H1 (cell line): ENCODE results near the gene TLR10. TPM values are rescaled to one million over a fixed set of nuclear protein-coding genes. Genes with fewer than 3 reads are reported as not detected.

Source experiments
- CTCF ChIA-PET: fragments of 300-600 bp; sonication (Branson Sonifier 250); formaldehyde crosslinking; loops from one replicate; lab custom pipeline; 2021; ENCODE audit not compliant: partially characterized antibody; lab: Charles Lee
- POLR2A ChIA-PET: fragments of 300-600 bp; sonication (Branson Sonifier 250); formaldehyde crosslinking; loops from one replicate; lab custom pipeline; 2021; ENCODE audit warnings: inconsistent platforms; ENCODE audit not compliant: partially characterized antibody; lab: Charles Lee
- DNase-seq, 2 experiments: peaks; one replicate each; pipeline versions ENCODE4 v3.0.0 to v3.0.0-alpha.2; 2010 to 2022; ENCODE audit warnings: low spot score in 2 of 2, low read depth in 1 of 2, mixed read lengths in 1 of 2
- FAIRE-seq: peaks from 2 replicates; lab custom pipeline; 2011; peaks lifted over from hg19 to GRCh38; lab: Jason Lieb, UNC
- H2AFZ ChIP-seq: 2 replicates; pipeline ENCODE4 v1.8.1; 2012; ENCODE audit warnings: low read length, inconsistent platforms
- H2AK5ac ChIP-seq: 2 replicates; pipeline ENCODE4 v1.6.1; 2013; ENCODE audit warnings: low read depth, low read length
- H2BK120ac ChIP-seq: replicated peaks from 2 replicates; pipeline ENCODE3; 2013; ENCODE audit warnings: low read depth, low read length, inconsistent platforms
- H2BK12ac ChIP-seq: 2 replicates; pipeline ENCODE4 v1.6.1; 2013; ENCODE audit warnings: low read depth, low read length
- H2BK15ac ChIP-seq: 2 replicates; pipeline ENCODE4 v1.6.1; 2013; ENCODE audit warnings: low read length
- H2BK20ac ChIP-seq: 2 replicates; pipeline ENCODE4 v1.6.1; 2013; ENCODE audit warnings: low read length
- H2BK5ac ChIP-seq: 2 replicates; pipeline ENCODE4 v1.6.1; 2013; ENCODE audit warnings: low read depth, low read length
- H3K14ac ChIP-seq: 2 replicates; pipeline ENCODE4 v1.6.1; 2013; ENCODE audit warnings: inconsistent platforms; ENCODE audit not compliant: insufficient read length
- H3K18ac ChIP-seq: 2 replicates; pipeline ENCODE4 v1.6.1; 2013; ENCODE audit warnings: low read length; ENCODE audit errors: extremely low read depth
- H3K23ac ChIP-seq: 2 replicates; pipeline ENCODE4 v1.6.1; 2013; ENCODE audit warnings: inconsistent platforms; ENCODE audit not compliant: insufficient read length
- H3K23me2 ChIP-seq: 2 replicates; pipeline ENCODE4 v1.6.1; 2013; ENCODE audit warnings: low read depth, low read length
- H3K27ac ChIP-seq: 2 replicates; pipeline ENCODE4 v1.6.1; 2011; ENCODE audit warnings: low read depth, low read length, inconsistent platforms
- H3K27me3 ChIP-seq, 4 experiments: replicated peaks in 1 of 4; 1 replicate in 1 of 4; 2 replicates in 3 of 4; pipeline versions ENCODE4 v1.6.1 to v1.8.1; 2011 to 2013; ENCODE audit warnings: low read length in 3 of 4, mild to moderate bottlenecking in 3 of 4, inconsistent platforms in 2 of 4, mixed read lengths in 2 of 4, moderate library complexity in 1 of 4; ENCODE audit not compliant: control insufficient read depth in 3 of 4, insufficient read depth in 3 of 4; ENCODE audit errors: extremely low read depth in 1 of 4
- H3K36me3 ChIP-seq, 4 experiments: 2 replicates each; pipeline versions ENCODE4 v1.6.1 to v1.8.1; 2011 to 2013; ENCODE audit warnings: mild to moderate bottlenecking in 4 of 4, low read length in 3 of 4, moderate library complexity in 2 of 4, control low read depth in 1 of 4, inconsistent platforms in 1 of 4; ENCODE audit not compliant: insufficient read depth in 4 of 4, control insufficient read depth in 2 of 4
- H3K4ac ChIP-seq: replicated peaks from 2 replicates; pipeline ENCODE3; 2013; ENCODE audit warnings: low read length, low read depth, mixed read lengths, inconsistent platforms; ENCODE audit not compliant: insufficient read length
- H3K4me1 ChIP-seq, 4 experiments: replicated peaks in 1 of 4; 1 replicate in 1 of 4; 2 replicates in 3 of 4; pipeline versions ENCODE4 v1.6.1 to v1.8.1; 2011 to 2013; ENCODE audit warnings: low read length in 3 of 4, inconsistent platforms in 2 of 4, mixed read lengths in 1 of 4; ENCODE audit not compliant: insufficient read depth in 4 of 4, control insufficient read depth in 3 of 4
- H3K4me2 ChIP-seq, 2 experiments: 2 replicates each; pipeline versions ENCODE4 v1.6.1 to v1.8.1; 2011 to 2013; ENCODE audit warnings: low read depth in 2 of 2, low read length in 2 of 2, control low read depth in 1 of 2, inconsistent platforms in 1 of 2, mild to moderate bottlenecking in 1 of 2; ENCODE audit not compliant: insufficient read depth in 1 of 2
- H3K4me3 ChIP-seq, 4 experiments: fragments of 200-600, 300-600 bp in 1 of 4; sonication (generic), shearing (Covaris generic), sonication (Bioruptor Twin) in 1 of 4; 2 replicates each; pipeline versions ENCODE4 v1.5.1 to v1.8.1; 2011 to 2016; ENCODE audit warnings: low read length in 4 of 4, low read depth in 3 of 4, control low read depth in 2 of 4, inconsistent platforms in 2 of 4, mild to moderate bottlenecking in 2 of 4, mixed read lengths in 1 of 4, moderate library complexity in 1 of 4; ENCODE audit not compliant: insufficient read depth in 2 of 4; ENCODE audit errors: extremely low read depth in 1 of 4
- H3K56ac ChIP-seq: replicated peaks from 2 replicates; pipeline ENCODE3; 2013; ENCODE audit warnings: low read depth, mild to moderate bottlenecking, mixed read lengths, low read length, inconsistent platforms; ENCODE audit not compliant: insufficient read length
- H3K79me1 ChIP-seq: 2 replicates; pipeline ENCODE4 v1.6.1; 2013; ENCODE audit warnings: low read depth, low read length, control low read depth
- H3K79me2 ChIP-seq, 2 experiments: 2 replicates each; pipeline versions ENCODE4 v1.6.1 to v1.8.1; 2012 to 2013; ENCODE audit warnings: low read length in 2 of 2, mild to moderate bottlenecking in 2 of 2, inconsistent platforms in 1 of 2; ENCODE audit not compliant: insufficient read depth in 2 of 2, control insufficient read depth in 1 of 2
- H3K9ac ChIP-seq, 4 experiments: replicated peaks in 1 of 4; 1 replicate in 1 of 4; 2 replicates in 3 of 4; pipeline versions ENCODE4 v1.6.1 to v1.8.1; 2011 to 2013; ENCODE audit warnings: low read depth in 3 of 4, low read length in 3 of 4, control low read depth in 2 of 4, mild to moderate bottlenecking in 2 of 4, moderate library complexity in 2 of 4, inconsistent platforms in 1 of 4; ENCODE audit errors: extremely low read depth in 1 of 4
- H3K9me3 ChIP-seq, 2 experiments: 2 replicates each; pipeline versions ENCODE4 v1.6.1 to v1.8.1; 2012 to 2013; ENCODE audit warnings: mild to moderate bottlenecking in 2 of 2, moderate library complexity in 2 of 2, control low read depth in 1 of 2, inconsistent platforms in 1 of 2, low read depth in 1 of 2, low read length in 1 of 2, mixed read lengths in 1 of 2; ENCODE audit not compliant: insufficient read depth in 2 of 2
- H4K20me1 ChIP-seq, 2 experiments: replicated peaks in 1 of 2; 2 replicates each; pipeline versions ENCODE3 to v1.8.1; 2011 to 2013; ENCODE audit warnings: inconsistent platforms in 2 of 2, low read length in 2 of 2, mild to moderate bottlenecking in 1 of 2; ENCODE audit not compliant: insufficient read depth in 2 of 2, control insufficient read depth in 1 of 2
- H4K5ac ChIP-seq: 2 replicates; pipeline ENCODE4 v1.6.1; 2013; ENCODE audit warnings: low read length, low read depth, mixed read lengths, inconsistent platforms; ENCODE audit not compliant: insufficient read length
- H4K8ac ChIP-seq: 2 replicates; pipeline ENCODE4 v1.8.0; 2013; ENCODE audit warnings: mild to moderate bottlenecking, moderate library complexity, low read length, inconsistent platforms; ENCODE audit not compliant: insufficient read depth; ENCODE audit errors: extremely low read depth
- H4K91ac ChIP-seq: replicated peaks from 2 replicates; pipeline ENCODE3; 2013; ENCODE audit warnings: low read length, mixed read lengths, inconsistent platforms; ENCODE audit not compliant: insufficient read length
- CTBP2 ChIP-seq: IDR thresholded peaks from 2 replicates; pipeline ENCODE4 v1.7.0; 2011; ENCODE audit warnings: borderline replicate concordance, mild to moderate bottlenecking, moderate library complexity, mixed read lengths, low read length; ENCODE audit not compliant: insufficient read depth, insufficient read length
- RAD21 ChIP-seq, 2 experiments: IDR thresholded peaks in 1 of 2; conservative IDR thresholded peaks in 1 of 2; 2 replicates each; pipeline ENCODE4 v1.6.1; 2011; ENCODE audit warnings: low read depth in 2 of 2, low read length in 2 of 2, improper control_type of control experiment in 1 of 2, inconsistent platforms in 1 of 2, mild to moderate bottlenecking in 1 of 2, moderate library complexity in 1 of 2
- SIX5 ChIP-seq: IDR thresholded peaks from 2 replicates; pipeline ENCODE4 v1.6.1; 2011; ENCODE audit warnings: mild to moderate bottlenecking, low read depth, low read length
- TCF12 ChIP-seq: IDR thresholded peaks from 2 replicates; pipeline ENCODE4 v1.6.1; 2011; ENCODE audit warnings: low read depth, mild to moderate bottlenecking, low read length
- WGBS, 2 experiments: shearing (Covaris generic) in 1 of 2; methylation state at CpG; one replicate each; pipeline versions ENCODE4 v1.1.6 to v1.1.7; 2013 to 2015; ENCODE audit warnings: low lambda C conversion rate in 2 of 2, mixed read lengths in 2 of 2, inconsistent platforms in 1 of 2, low coverage in 1 of 2, missing lambda C conversion rate in 1 of 2; ENCODE audit not compliant: insufficient replicate concordance in 2 of 2, insufficient coverage in 1 of 2, insufficient read length in 1 of 2; ENCODE audit errors: extremely low coverage in 1 of 2, missing lambda C conversion rate in 1 of 2; 5-methylcytosine and 5-hydroxymethylcytosine counted together
- polyA plus RNA-seq, 7 experiments: library from polyadenylated mRNA; depleted of rRNA in 3 of 7; stranded (reverse) in 5 of 7; unstranded in 2 of 7; fragments of >200 nt in 5 of 7; fragments of 200-250 nt in 2 of 7; gene quantifications; 1 replicate in 5 of 7; 2 replicates in 1 of 7; 4 replicates in 1 of 7; pipeline versions ENCODE4 v1.2.1 to v1.2.3, GENCODE V29; 2011 to 2013; ENCODE audit warnings: missing spikeins in 2 of 7, mixed read lengths in 2 of 7
- total RNA-seq: library from RNA; stranded (reverse); fragmentation: NEBNext Ultra II Directional; extraction: Animal tissue kit (Norgen Biotek cat#: 25700); gene quantifications from 2 replicates; pipeline ENCODE4 v1.2.1, GENCODE V29; 2021
- TF ChIP-seq, protein P1 (sequence below), 3 experiments: IDR thresholded peaks; 1 replicate in 2 of 3; 2 replicates in 1 of 3; pipeline versions ENCODE4 v1.5.1 to v1.6.1; 2011; ENCODE audit warnings: low read length in 3 of 3, mild to moderate bottlenecking in 3 of 3, inconsistent platforms in 2 of 3, low read depth in 1 of 3, moderate library complexity in 1 of 3; ENCODE audit not compliant: insufficient read depth in 1 of 3; ENCODE audit errors: control extremely low read depth in 1 of 3

The TLR10 gene
- total and polyA plus RNA-seq, 2 of the 8 experiments (the other 6 are each of a cell fraction or from before 2014, with no cell fraction given), result not detected

DNA sequence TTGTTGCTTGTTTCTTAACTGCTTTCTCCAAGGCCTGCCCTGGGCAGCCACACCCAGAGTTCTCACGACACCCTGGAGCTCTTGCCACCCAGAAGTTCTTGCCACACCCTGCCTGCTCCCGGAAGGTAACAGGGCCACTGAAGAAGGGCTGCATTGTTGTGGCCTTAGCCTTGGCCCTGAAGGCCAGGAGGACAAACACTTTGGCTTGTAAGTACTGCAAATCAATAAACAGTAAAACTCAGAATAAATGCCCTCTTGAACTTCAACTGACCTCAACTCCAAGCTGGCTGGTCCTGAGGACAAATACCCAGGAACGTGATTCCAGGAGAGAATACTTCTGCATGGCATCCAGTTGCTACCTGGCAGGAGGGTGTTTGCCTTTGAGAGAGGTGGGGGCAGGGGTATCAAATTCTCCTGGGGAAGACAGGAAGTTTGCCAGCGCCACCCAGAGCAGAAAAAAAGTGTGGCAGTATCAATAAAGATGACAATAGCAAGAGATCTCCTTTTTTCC, 54.1 kb downstream of the TLR10 start:
- H3K79me1 ChIP-seq, result no peaks in the 10 kb centered on the region
- WGBS, 2 experiments, result 57% methylated on average over 4 of the region's 4 CpGs; no CpG with 5 or more reads in 1 of the 2 experiments
- DNase-seq (peak; percentile 15 to 52), FAIRE-seq (no peak)
- no peak overlapping the region for H4K8ac ChIP-seq
- H3K18ac ChIP-seq, result 0 out of 2 replicates have a peak overlapping the region, but pooled peaks have one; percentile 55
- H3K4me1 ChIP-seq, result peaks cover 0 to 3% (median 1%) of the 10 kb centered on the region in 4 experiments; a peak in 2 of 7 replicates
- no peaks in the 10 kb centered on the region for H3K27me3 ChIP-seq
- H3K36me3 ChIP-seq, result no peaks in the 10 kb centered on the region
- no peak overlapping the region for H3K27ac ChIP-seq
- no peak overlapping the region for H3K4me2 ChIP-seq
- H3K9me3 ChIP-seq, result peaks cover 0 to 3% of the 10 kb centered on the region in 2 experiments; a peak in 1 of 4 replicates
- H2BK15ac ChIP-seq, result no peak overlapping the region
- H4K20me1 ChIP-seq, result peaks cover 0 to 6% of the 10 kb centered on the region in 2 experiments
- 0 out of 2 replicates have a peak overlapping the region, but pooled peaks have one; percentile 52 for H2BK20ac ChIP-seq
- H3K56ac ChIP-seq, result no peak overlapping the region
- H4K91ac ChIP-seq, result no peak overlapping the region
- no peak overlapping the region for H2BK120ac ChIP-seq
- no peak overlapping the region; a peak in 1 of 8 replicates for H3K4me3 ChIP-seq
- no peak overlapping the region for H2BK5ac ChIP-seq
- H3K79me2 ChIP-seq, result no peaks in the 10 kb centered on the region
- H3K9ac ChIP-seq, result no peak overlapping the region
- POLR2A ChIA-PET, result no interaction called here
- H2AK5ac ChIP-seq, result no peak overlapping the region; the same call in 1 of the 2 replicates
- H2AFZ ChIP-seq, result no peak overlapping the region
- H3K4ac ChIP-seq, result no peak overlapping the region
- CTCF ChIA-PET, result interaction anchor here (0.6 to 6.6 kb wide), 14 partner anchors 9 to 591 kb away, joined by 3 to 79 read pairs (median 4); no protein-coding TSS in a partner anchor
- H3K23ac ChIP-seq, result no peak overlapping the region
- peak overlapping the region; percentile 94; the same call in 1 of the 2 replicates for H2BK12ac ChIP-seq
- H4K5ac ChIP-seq, result no peak overlapping the region
- no peak overlapping the region for H3K14ac ChIP-seq
- peaks cover 9% of the 10 kb centered on the region; the same call in 1 of the 2 replicates for H3K23me2 ChIP-seq
- 0 out of 2 replicates have a peak, but pooled peaks have one; percentile 12 for TF ChIP-seq SIX5
- no peak for TF ChIP-seq TCF12
- peak; percentile 77 to 79 for TF ChIP-seq RAD21 (IDR thresholded peaks at IDR 0.05 in 1 of 2, conservative IDR thresholded peaks at IDR 0.05 in 1 of 2; ENCODE audit: low read depth in 2 of 2, low read length in 2 of 2)
- TF ChIP-seq, protein P1, sequence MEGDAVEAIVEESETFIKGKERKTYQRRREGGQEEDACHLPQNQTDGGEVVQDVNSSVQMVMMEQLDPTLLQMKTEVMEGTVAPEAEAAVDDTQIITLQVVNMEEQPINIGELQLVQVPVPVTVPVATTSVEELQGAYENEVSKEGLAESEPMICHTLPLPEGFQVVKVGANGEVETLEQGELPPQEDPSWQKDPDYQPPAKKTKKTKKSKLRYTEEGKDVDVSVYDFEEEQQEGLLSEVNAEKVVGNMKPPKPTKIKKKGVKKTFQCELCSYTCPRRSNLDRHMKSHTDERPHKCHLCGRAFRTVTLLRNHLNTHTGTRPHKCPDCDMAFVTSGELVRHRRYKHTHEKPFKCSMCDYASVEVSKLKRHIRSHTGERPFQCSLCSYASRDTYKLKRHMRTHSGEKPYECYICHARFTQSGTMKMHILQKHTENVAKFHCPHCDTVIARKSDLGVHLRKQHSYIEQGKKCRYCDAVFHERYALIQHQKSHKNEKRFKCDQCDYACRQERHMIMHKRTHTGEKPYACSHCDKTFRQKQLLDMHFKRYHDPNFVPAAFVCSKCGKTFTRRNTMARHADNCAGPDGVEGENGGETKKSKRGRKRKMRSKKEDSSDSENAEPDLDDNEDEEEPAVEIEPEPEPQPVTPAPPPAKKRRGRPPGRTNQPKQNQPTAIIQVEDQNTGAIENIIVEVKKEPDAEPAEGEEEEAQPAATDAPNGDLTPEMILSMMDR (IDR thresholded peaks at IDR 0.05; ENCODE audit: control extremely low read depth in 1 of 3, insufficient read depth in 1 of 3, low read depth in 1 of 3, low read length in 3 of 3), result peak; percentile 7 to 55 (median 51)
- no peak for TF ChIP-seq CTBP2
